Stomach (tissue), 4 donors: ENCODE measurements around the gene SLC35F3.

Experiments
- POLR2A ChIP-seq, 4 donors: fragments of 450-650 bp; IDR thresholded peaks; one replicate each; pipeline ENCODE4 v1.6.1; 2016; ENCODE audit warnings: antibody characterized with exemption in 4 of 4, control low read depth in 2 of 4, mild to moderate bottlenecking in 1 of 4, moderate library complexity in 1 of 4
- TF ChIP-seq, protein P1 (sequence below), 7 experiments: fragments of 450-650 bp in 4 of 7; fragments of 200-600 bp in 3 of 7; sonication (generic) in 3 of 7; IDR thresholded peaks; one replicate each; pipeline ENCODE4 v1.5.1; 2016 to 2019; ENCODE audit warnings: antibody characterized with exemption in 7 of 7, control low read depth in 2 of 7, mild to moderate bottlenecking in 1 of 7

DNA sequence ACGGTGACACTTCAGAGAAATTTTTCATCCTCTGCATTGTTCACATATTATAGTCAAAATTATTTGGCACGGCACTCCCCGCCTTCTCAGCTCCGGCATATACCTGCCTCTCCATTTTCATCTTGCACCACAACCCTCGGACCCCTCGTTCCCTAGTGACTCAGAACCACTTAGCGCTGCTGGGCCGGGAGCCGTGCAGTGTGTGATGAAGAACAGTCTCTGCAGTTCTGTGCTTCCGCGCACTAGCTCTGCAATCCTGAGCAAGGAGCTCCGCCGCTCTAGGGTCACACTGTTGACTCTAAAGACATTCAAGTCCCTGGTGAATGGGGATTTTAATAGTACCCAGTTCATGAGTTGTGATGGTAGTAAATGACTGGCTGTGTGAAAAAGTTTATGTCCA is 221.2 kb downstream of the SLC35F3 start:
- TF ChIP-seq, protein P1, sequence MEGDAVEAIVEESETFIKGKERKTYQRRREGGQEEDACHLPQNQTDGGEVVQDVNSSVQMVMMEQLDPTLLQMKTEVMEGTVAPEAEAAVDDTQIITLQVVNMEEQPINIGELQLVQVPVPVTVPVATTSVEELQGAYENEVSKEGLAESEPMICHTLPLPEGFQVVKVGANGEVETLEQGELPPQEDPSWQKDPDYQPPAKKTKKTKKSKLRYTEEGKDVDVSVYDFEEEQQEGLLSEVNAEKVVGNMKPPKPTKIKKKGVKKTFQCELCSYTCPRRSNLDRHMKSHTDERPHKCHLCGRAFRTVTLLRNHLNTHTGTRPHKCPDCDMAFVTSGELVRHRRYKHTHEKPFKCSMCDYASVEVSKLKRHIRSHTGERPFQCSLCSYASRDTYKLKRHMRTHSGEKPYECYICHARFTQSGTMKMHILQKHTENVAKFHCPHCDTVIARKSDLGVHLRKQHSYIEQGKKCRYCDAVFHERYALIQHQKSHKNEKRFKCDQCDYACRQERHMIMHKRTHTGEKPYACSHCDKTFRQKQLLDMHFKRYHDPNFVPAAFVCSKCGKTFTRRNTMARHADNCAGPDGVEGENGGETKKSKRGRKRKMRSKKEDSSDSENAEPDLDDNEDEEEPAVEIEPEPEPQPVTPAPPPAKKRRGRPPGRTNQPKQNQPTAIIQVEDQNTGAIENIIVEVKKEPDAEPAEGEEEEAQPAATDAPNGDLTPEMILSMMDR (IDR thresholded peaks at IDR 0.05), result no peak
- TF ChIP-seq POLR2A (IDR thresholded peaks at IDR 0.05), result no peak
